ENCODE data around the gene PVALB. TPM values are rescaled to one million over a fixed set of nuclear protein-coding genes. Genes with fewer than 3 reads are reported as not detected.

PVALB gene
- total and polyA plus RNA-seq, 2 experiments from 2014 or later, result not detected

DNA sequence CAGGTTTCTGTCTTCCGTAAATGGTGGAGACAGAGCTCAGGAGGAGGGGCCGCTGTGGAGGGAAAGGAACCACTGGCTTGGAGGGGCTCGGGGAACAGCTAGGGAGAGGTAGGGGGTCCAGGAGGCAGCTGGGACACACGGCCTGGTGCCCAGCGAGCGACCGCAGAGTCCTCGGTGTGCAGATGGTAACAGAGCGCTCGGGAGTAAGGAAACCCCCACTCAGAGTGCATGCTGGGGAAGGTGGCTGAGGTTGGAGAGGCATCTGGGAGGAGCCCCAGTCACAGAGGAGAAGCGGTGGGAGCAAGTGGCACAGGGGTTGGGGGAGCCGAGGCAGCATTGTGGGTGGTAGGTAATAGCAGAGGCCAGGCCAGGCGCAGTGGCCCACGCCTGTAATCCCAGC lies 33.2 kb upstream of the PVALB start:
- Histone ChIP-seq H3K9me3 (ENCODE audit: low read depth) (no peaks in the 10 kb centered on the region), H3K4me2 (no peak overlapping the region), H3K27ac (no peak overlapping the region), H3K79me2 (no peaks in the 10 kb centered on the region), H3K4me1 (ENCODE audit: insufficient read depth) (no peaks in the 10 kb centered on the region), H3K36me3 (replicated peaks; ENCODE audit: insufficient read depth, low read depth) (no peaks in the 10 kb centered on the region), H3K9me2 (replicated peaks; ENCODE audit: insufficient read depth) (no peaks in the 10 kb centered on the region), H3K27me3 (peaks cover 24% of the 10 kb centered on the region), H4K20me1 (ENCODE audit: insufficient read depth, poor library complexity, severe bottlenecking) (no peaks in the 10 kb centered on the region), H3K4me3 (no peak overlapping the region), H2AFZ (no peak overlapping the region)
- TF ChIP-seq, protein P1, sequence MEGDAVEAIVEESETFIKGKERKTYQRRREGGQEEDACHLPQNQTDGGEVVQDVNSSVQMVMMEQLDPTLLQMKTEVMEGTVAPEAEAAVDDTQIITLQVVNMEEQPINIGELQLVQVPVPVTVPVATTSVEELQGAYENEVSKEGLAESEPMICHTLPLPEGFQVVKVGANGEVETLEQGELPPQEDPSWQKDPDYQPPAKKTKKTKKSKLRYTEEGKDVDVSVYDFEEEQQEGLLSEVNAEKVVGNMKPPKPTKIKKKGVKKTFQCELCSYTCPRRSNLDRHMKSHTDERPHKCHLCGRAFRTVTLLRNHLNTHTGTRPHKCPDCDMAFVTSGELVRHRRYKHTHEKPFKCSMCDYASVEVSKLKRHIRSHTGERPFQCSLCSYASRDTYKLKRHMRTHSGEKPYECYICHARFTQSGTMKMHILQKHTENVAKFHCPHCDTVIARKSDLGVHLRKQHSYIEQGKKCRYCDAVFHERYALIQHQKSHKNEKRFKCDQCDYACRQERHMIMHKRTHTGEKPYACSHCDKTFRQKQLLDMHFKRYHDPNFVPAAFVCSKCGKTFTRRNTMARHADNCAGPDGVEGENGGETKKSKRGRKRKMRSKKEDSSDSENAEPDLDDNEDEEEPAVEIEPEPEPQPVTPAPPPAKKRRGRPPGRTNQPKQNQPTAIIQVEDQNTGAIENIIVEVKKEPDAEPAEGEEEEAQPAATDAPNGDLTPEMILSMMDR (IDR thresholded peaks at IDR 0.05; ENCODE audit: poor library complexity), result no peak
- TF ChIP-seq EZH2phosphoT487 (IDR thresholded peaks at IDR 0.05; ENCODE audit: low read depth, severe bottlenecking, unreplicated experiment), result no peak
- no peak for TF ChIP-seq EZH2 (IDR thresholded peaks at IDR 0.05; ENCODE audit: borderline replicate concordance)
- DNase-seq (ENCODE audit: low spot score), result no peak
- WGBS (ENCODE audit: low lambda C conversion rate, missing lambda C conversion rate), result 90% methylated on average over 14 of the region's 14 CpGs

DNA sequence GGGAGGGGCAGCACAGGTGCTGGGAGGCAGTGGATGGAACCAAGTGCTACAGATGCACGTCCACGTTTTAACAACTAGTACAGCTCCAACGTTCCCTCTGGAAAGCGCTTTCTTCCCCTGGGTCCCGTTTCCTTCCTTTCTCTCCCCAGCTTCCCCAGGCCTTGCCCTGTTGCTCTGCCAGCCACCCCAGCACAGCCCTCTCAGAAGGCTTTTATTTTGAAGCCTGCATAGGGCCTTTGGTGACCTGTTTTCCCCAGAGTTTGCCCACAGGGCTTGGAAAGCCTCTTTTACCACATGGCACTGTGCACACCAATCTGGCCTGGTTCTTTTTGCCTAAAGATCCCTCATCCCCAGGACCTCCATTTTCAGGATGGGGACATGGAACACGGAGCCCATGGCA lies 30.1 kb upstream of the PVALB start:
- no peaks in the 10 kb centered on the region for H3K4me1 ChIP-seq (ENCODE audit: insufficient read depth)
- H3K27ac ChIP-seq, result no peak overlapping the region
- TF ChIP-seq, protein P1 (IDR thresholded peaks at IDR 0.05; ENCODE audit: poor library complexity), result no peak
- no peak for TF ChIP-seq EZH2phosphoT487 (IDR thresholded peaks at IDR 0.05; ENCODE audit: low read depth, severe bottlenecking, unreplicated experiment)
- no peak for TF ChIP-seq EZH2 (IDR thresholded peaks at IDR 0.05; ENCODE audit: borderline replicate concordance)
- no peak overlapping the region for H3K4me2 ChIP-seq
- no peaks in the 10 kb centered on the region for H3K79me2 ChIP-seq
- H3K9me3 ChIP-seq (ENCODE audit: low read depth), result no peaks in the 10 kb centered on the region
- no peak for DNase-seq (ENCODE audit: low spot score)
- no peak overlapping the region for H2AFZ ChIP-seq
- H3K4me3 ChIP-seq, result no peak overlapping the region
- WGBS (ENCODE audit: low lambda C conversion rate, missing lambda C conversion rate), result 66% methylated on average over 6 of the region's 6 CpGs
- H3K9me2 ChIP-seq (replicated peaks; ENCODE audit: insufficient read depth), result no peaks in the 10 kb centered on the region
- H3K36me3 ChIP-seq (replicated peaks; ENCODE audit: insufficient read depth, low read depth), result no peaks in the 10 kb centered on the region
- no peaks in the 10 kb centered on the region for H4K20me1 ChIP-seq (ENCODE audit: insufficient read depth, poor library complexity, severe bottlenecking)
- peaks cover 36% of the 10 kb centered on the region for H3K27me3 ChIP-seq

DNA sequence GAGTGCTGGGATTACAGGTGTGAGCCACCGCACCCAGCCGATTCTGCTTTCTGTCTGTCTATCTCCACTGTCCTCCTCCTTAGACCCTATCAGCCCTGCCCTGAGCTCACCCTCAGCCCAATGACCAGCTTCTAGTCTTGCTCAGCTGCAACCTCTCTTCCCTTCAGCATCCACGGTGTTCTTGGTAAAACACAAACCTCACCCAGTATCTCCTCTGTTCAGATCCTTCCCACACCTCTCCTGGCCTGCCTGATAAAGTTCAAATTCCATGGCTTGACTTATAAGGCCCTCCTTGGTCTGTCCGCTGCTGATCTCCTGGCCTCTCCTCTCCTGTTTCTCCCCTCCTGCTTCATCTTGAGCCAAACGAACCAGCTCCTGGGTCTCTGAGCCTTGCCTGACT lies 29.4 kb upstream of the PVALB start:
- H3K27ac ChIP-seq, result no peak overlapping the region
- no peaks in the 10 kb centered on the region for H3K9me2 ChIP-seq (replicated peaks; ENCODE audit: insufficient read depth)
- DNase-seq (ENCODE audit: low spot score), result no peak
- H3K9me3 ChIP-seq (ENCODE audit: low read depth), result no peaks in the 10 kb centered on the region
- H2AFZ ChIP-seq, result no peak overlapping the region
- no peaks in the 10 kb centered on the region for H3K36me3 ChIP-seq (replicated peaks; ENCODE audit: insufficient read depth, low read depth)
- H3K4me1 ChIP-seq (ENCODE audit: insufficient read depth), result no peaks in the 10 kb centered on the region
- TF ChIP-seq, protein P1 (IDR thresholded peaks at IDR 0.05; ENCODE audit: poor library complexity), result no peak
- TF ChIP-seq EZH2phosphoT487 (IDR thresholded peaks at IDR 0.05; ENCODE audit: low read depth, severe bottlenecking, unreplicated experiment), result no peak
- no peak for TF ChIP-seq EZH2 (IDR thresholded peaks at IDR 0.05; ENCODE audit: borderline replicate concordance)
- no peak overlapping the region for H3K4me3 ChIP-seq
- H3K79me2 ChIP-seq, result no peaks in the 10 kb centered on the region
- peaks cover 36% of the 10 kb centered on the region for H3K27me3 ChIP-seq
- WGBS (ENCODE audit: low lambda C conversion rate, missing lambda C conversion rate), result 77% methylated on average over 5 of the region's 5 CpGs
- no peak overlapping the region for H3K4me2 ChIP-seq
- H4K20me1 ChIP-seq (ENCODE audit: insufficient read depth, poor library complexity, severe bottlenecking), result no peaks in the 10 kb centered on the region

DNA sequence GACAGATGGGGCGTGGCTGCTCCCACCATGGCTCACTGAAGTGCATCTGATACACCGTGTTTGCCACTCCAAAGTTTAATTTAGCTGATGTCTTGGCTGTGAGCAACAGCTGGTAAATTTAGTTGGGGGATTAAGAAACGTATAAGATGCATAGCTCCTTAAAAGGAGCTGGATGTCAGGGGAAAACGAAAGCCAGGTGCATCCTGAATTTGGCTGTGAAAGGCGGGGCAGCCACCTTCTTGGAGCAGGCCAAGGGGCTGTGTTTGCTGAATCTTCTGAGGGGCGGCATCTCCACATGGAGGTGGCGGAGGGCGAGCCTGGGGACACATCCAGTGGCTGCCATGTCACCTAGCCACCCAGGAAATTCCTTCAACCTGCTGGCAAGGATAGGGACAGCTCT lies 23.3 kb upstream of the PVALB start:
- Histone ChIP-seq H3K9me3 (ENCODE audit: low read depth) (no peaks in the 10 kb centered on the region), H2AFZ (no peak overlapping the region), H3K4me3 (no peak overlapping the region), H3K36me3 (replicated peaks; ENCODE audit: insufficient read depth, low read depth) (no peaks in the 10 kb centered on the region), H3K79me2 (no peaks in the 10 kb centered on the region), H3K27me3 (peaks cover 12% of the 10 kb centered on the region), H4K20me1 (ENCODE audit: insufficient read depth, poor library complexity, severe bottlenecking) (no peaks in the 10 kb centered on the region), H3K27ac (no peak overlapping the region), H3K4me1 (ENCODE audit: insufficient read depth) (no peaks in the 10 kb centered on the region), H3K4me2 (no peak overlapping the region), H3K9me2 (replicated peaks; ENCODE audit: insufficient read depth) (no peaks in the 10 kb centered on the region)
- TF ChIP-seq, protein P1 (IDR thresholded peaks at IDR 0.05; ENCODE audit: poor library complexity), result no peak
- TF ChIP-seq EZH2 (IDR thresholded peaks at IDR 0.05; ENCODE audit: borderline replicate concordance) (no peak), EZH2phosphoT487 (IDR thresholded peaks at IDR 0.05; ENCODE audit: low read depth, severe bottlenecking, unreplicated experiment) (no peak)
- WGBS (ENCODE audit: low lambda C conversion rate, missing lambda C conversion rate), result 86% methylated on average over 8 of the region's 8 CpGs
- DNase-seq (ENCODE audit: low spot score), result no peak

Data from hepatocyte (in vitro differentiated cells).